Hepatocyte (in vitro differentiated cells): Measurements from ENCODE around the gene MRPS18B. TPM values are rescaled to one million over a fixed set of nuclear protein-coding genes. Genes with fewer than 3 reads are reported as not detected.

Experiments used
- DNase-seq: peaks from one replicate; pipeline ENCODE4 v3.0.0-alpha.2; 2016; ENCODE audit warnings: low spot score
- H2AFZ ChIP-seq: fragments of 200-600 bp; sonication (generic); 2 replicates; pipeline ENCODE4 v1.6.0; 2016; ENCODE audit warnings: antibody characterized with exemption, mild to moderate bottlenecking
- H3K27ac ChIP-seq: fragments of 200-600 bp; sonication (generic); 2 replicates; pipeline ENCODE4 v1.5.1; 2016; ENCODE audit warnings: mild to moderate bottlenecking
- H3K27me3 ChIP-seq: fragments of 200-600 bp; sonication (generic); 2 replicates; pipeline ENCODE4 v1.6.1; 2016
- H3K36me3 ChIP-seq: fragments of 200-600 bp; sonication (generic); replicated peaks from 2 replicates; pipeline ENCODE4 v1.5.1; 2016; ENCODE audit warnings: low read depth; ENCODE audit not compliant: insufficient read depth
- H3K4me1 ChIP-seq: fragments of 200-600 bp; sonication (generic); 2 replicates; pipeline ENCODE4 v1.5.1; 2016; ENCODE audit warnings: mild to moderate bottlenecking, moderate library complexity; ENCODE audit not compliant: insufficient read depth
- H3K4me2 ChIP-seq: fragments of 200-600 bp; sonication (generic); 2 replicates; pipeline ENCODE4 v1.6.0; 2016
- H3K4me3 ChIP-seq: fragments of 200-600 bp; sonication (generic); 2 replicates; pipeline ENCODE4 v1.5.1; 2016; ENCODE audit warnings: mild to moderate bottlenecking
- H3K79me2 ChIP-seq: fragments of 200-600 bp; sonication (generic); 2 replicates; pipeline ENCODE4 v1.6.0; 2017; ENCODE audit warnings: mild to moderate bottlenecking
- H3K9me2 ChIP-seq: fragments of 200-600 bp; sonication (generic); replicated peaks from 2 replicates; pipeline ENCODE4 v1.6.0; 2017; ENCODE audit warnings: mild to moderate bottlenecking; ENCODE audit not compliant: insufficient read depth
- H3K9me3 ChIP-seq: fragments of 200-600 bp; sonication (generic); 2 replicates; pipeline ENCODE4 v1.5.1; 2016; ENCODE audit warnings: low read depth, mild to moderate bottlenecking
- H4K20me1 ChIP-seq: fragments of 200-600 bp; sonication (generic); 2 replicates; pipeline ENCODE4 v1.6.0; 2016; ENCODE audit warnings: mild to moderate bottlenecking; ENCODE audit not compliant: insufficient read depth, poor library complexity, severe bottlenecking
- CTCF ChIP-seq: fragments of 200-600 bp; sonication (generic); IDR thresholded peaks from 2 replicates; pipeline ENCODE4 v1.5.1; 2016; ENCODE audit warnings: antibody characterized with exemption, mild to moderate bottlenecking; ENCODE audit not compliant: poor library complexity
- EZH2 ChIP-seq: fragments of 200-600 bp; sonication (generic); IDR thresholded peaks from 2 replicates; pipeline ENCODE4 v1.6.1; 2016; ENCODE audit warnings: antibody characterized with exemption, mild to moderate bottlenecking, borderline replicate concordance
- EZH2phosphoT487 ChIP-seq: fragments of 200-600 bp; sonication (generic); IDR thresholded peaks from one replicate; pipeline ENCODE4 v1.6.1; 2018; ENCODE audit warnings: antibody characterized with exemption, mild to moderate bottlenecking, low read depth, moderate library complexity; ENCODE audit not compliant: unreplicated experiment, severe bottlenecking
- WGBS: methylation state at CpG from one replicate; pipeline ENCODE4 v1.1.6; 2016; ENCODE audit warnings: low lambda C conversion rate; ENCODE audit errors: missing lambda C conversion rate; 5-methylcytosine and 5-hydroxymethylcytosine counted together
- polyA plus RNA-seq: library from polyadenylated mRNA; unstranded; fragments of >200 nt; fragmentation: Nextera tagmentation; extraction: Ambion mirVana; gene quantifications from 2 replicates; pipeline ENCODE4 v1.2.1, GENCODE V29; 2016
- total RNA-seq: library from RNA; depleted of rRNA; stranded (reverse); fragments of >200 nt; gene quantifications from 2 replicates; pipeline ENCODE4 v1.2.3, GENCODE V29; 2014

MRPS18B gene
- total and polyA plus RNA-seq, 2 experiments from 2014 or later: 38.7 to 59.4 TPM

- H3K27me3 ChIP-seq: no peaks in the 10 kb centered on the region
- H3K9me3 ChIP-seq: no peaks in the 10 kb centered on the region
- DNase-seq: no peak
- peaks cover 24% of the 10 kb centered on the region for H4K20me1 ChIP-seq
- H3K9me2 ChIP-seq: no peaks in the 10 kb centered on the region
- H3K4me2 ChIP-seq: peak overlapping the region; percentile 79
- WGBS: 54% methylated on average over 8 of the region's 8 CpGs
- peak overlapping the region; percentile 12 for H3K4me3 ChIP-seq
- peaks cover 18% of the 10 kb centered on the region for H3K4me1 ChIP-seq
- peaks cover 6% of the 10 kb centered on the region for H3K36me3 ChIP-seq
- no peak overlapping the region for H2AFZ ChIP-seq
- peaks cover 42% of the 10 kb centered on the region for H3K79me2 ChIP-seq
- TF ChIP-seq CTCF: no peak
- no peak for TF ChIP-seq EZH2
- TF ChIP-seq EZH2phosphoT487: no peak
- peak overlapping the region; percentile 87 for H3K27ac ChIP-seq
Observed at GRCh38 chr6:30614044-30614842, 3.4 kb upstream of the MRPS18B start.

GRCh38 chr6:30614843-30615218 lies 2.8 kb upstream of the MRPS18B start:
- Histone ChIP-seq H3K4me1 (peaks cover 18% of the 10 kb centered on the region), H3K9me2 (no peaks in the 10 kb centered on the region), H3K4me3 (peak overlapping the region; percentile 81), H2AFZ (no peak overlapping the region), H3K9me3 (no peaks in the 10 kb centered on the region), H4K20me1 (peaks cover 22% of the 10 kb centered on the region), H3K4me2 (peak overlapping the region; percentile 90), H3K36me3 (peaks cover 6% of the 10 kb centered on the region), H3K27ac (peak overlapping the region; percentile 98), H3K79me2 (peaks cover 41% of the 10 kb centered on the region), H3K27me3 (no peaks in the 10 kb centered on the region)
- TF ChIP-seq EZH2 (no peak), EZH2phosphoT487 (no peak), CTCF (no peak)
- peak; percentile 96 for DNase-seq
- WGBS: under 1% methylated on average over 6 of the region's 6 CpGs

DNA sequence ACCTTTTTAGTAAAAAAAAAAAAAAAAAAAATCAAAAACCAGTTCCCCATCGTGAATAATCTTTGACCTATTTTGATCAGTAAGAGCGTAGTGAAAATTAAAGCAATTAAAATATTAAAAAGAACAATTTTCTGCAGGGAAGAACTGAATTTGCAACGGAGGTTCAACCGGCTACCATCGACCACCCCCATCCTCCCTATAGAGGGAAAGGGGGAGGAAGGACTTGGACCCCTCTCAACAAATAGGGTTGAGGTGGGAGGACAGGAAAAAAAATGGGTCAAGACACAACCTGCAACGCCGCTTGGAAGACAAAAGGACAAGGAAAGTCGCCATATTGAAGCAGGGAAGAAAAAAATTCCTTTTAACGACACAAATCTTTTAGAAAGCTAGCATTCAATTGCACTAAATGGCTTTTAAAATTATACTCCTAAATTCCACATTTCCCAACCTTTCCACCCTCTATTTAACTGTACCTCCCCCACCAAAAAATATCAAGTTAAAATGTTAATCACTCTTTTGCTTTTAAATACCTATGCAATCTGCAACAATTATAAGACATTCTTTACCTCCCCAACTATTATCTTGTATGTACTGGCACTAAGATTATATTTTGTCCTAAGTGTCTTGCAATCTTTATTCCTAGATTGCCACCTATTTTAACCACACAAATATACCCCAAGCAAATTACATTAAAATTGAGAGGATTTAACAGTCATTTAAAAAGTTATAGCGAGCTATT lies 2.3 kb upstream of the MRPS18B start:
- Histone ChIP-seq H3K9me3 (no peaks in the 10 kb centered on the region), H3K36me3 (peaks cover 6% of the 10 kb centered on the region), H2AFZ (no peak overlapping the region), H3K4me2 (peak overlapping the region; percentile 90), H3K4me1 (peaks cover 18% of the 10 kb centered on the region), H3K79me2 (peaks cover 37% of the 10 kb centered on the region), H3K27ac (peak overlapping the region; percentile 98), H3K4me3 (peak overlapping the region; percentile 81), H3K9me2 (no peaks in the 10 kb centered on the region), H4K20me1 (peaks cover 21% of the 10 kb centered on the region), H3K27me3 (no peaks in the 10 kb centered on the region)
- TF ChIP-seq EZH2: no peak
- TF ChIP-seq EZH2phosphoT487: no peak
- TF ChIP-seq CTCF: no peak
- peak; percentile 75 for DNase-seq
- WGBS: 1% methylated on average over 10 of the region's 10 CpGs
